K562 (cell line): ENCODE results near the gene BCKDK. TPM values are rescaled to one million over a fixed set of nuclear protein-coding genes. Genes with fewer than 3 reads are reported as not detected.
A peak's percentile ranks its signal among the peaks of the same experiment; 100 is the strongest.

ENCODE experiments used
- ARID1B ChIP-seq: fragments of 450-650 bp; IDR thresholded peaks from 2 replicates; pipeline ENCODE4 v1.6.1; 2016; ENCODE audit warnings: antibody characterized with exemption, mild to moderate bottlenecking, inconsistent platforms
- E2F4 ChIP-seq: sonication (generic); formaldehyde crosslinking; IDR thresholded peaks from 2 replicates; pipeline ENCODE4 v1.8.0; 2022; ENCODE audit warnings: mild to moderate bottlenecking, low read depth, missing genetic modification reagents
- FOXA1 ChIP-seq: fragments of 450-650 bp; IDR thresholded peaks from 2 replicates; pipeline ENCODE4 v1.6.1; 2016; ENCODE audit warnings: mild to moderate bottlenecking, borderline replicate concordance
- KDM1A ChIP-seq, 2 experiments: fragments of 450-650 bp; IDR thresholded peaks; 2 replicates each; pipeline ENCODE4 v1.6.1; 2016; ENCODE audit warnings: mild to moderate bottlenecking in 2 of 2
- TEAD4 ChIP-seq, 2 experiments: sonication (generic) in 1 of 2; formaldehyde crosslinking in 1 of 2; IDR thresholded peaks; 2 replicates each; pipeline versions ENCODE4 v1.6.1 to v1.8.0; 2012 to 2022; ENCODE audit warnings: borderline replicate concordance in 1 of 2, inconsistent platforms in 1 of 2, low read length in 1 of 2, mild to moderate bottlenecking in 1 of 2, missing genetic modification reagents in 1 of 2
- YY1 ChIP-seq, 3 experiments: IDR thresholded peaks; 2 replicates each; pipeline ENCODE4 v1.6.1; 2011; ENCODE audit warnings: low read length in 2 of 3, mild to moderate bottlenecking in 2 of 3, moderate library complexity in 2 of 3, borderline replicate concordance in 1 of 3, control low read depth in 1 of 3, low read depth in 1 of 3; ENCODE audit not compliant: insufficient read depth in 3 of 3, insufficient replicate concordance in 2 of 3, control insufficient read depth in 1 of 3, insufficient read length in 1 of 3; ENCODE audit errors: extremely low read depth in 1 of 3
- ZBTB49 ChIP-seq: sonication (generic); formaldehyde crosslinking; IDR thresholded peaks from 2 replicates; pipeline ENCODE4 v1.8.0; 2022; ENCODE audit warnings: missing genetic modification reagents, mild to moderate bottlenecking, borderline replicate concordance
- ZEB2 ChIP-seq: fragments of 450-650 bp; IDR thresholded peaks from 2 replicates; pipeline ENCODE4 v1.6.1; 2016
- ZFP91 ChIP-seq: sonication (generic); formaldehyde crosslinking; IDR thresholded peaks from 2 replicates; pipeline ENCODE4 v1.8.0; 2022; ENCODE audit warnings: mild to moderate bottlenecking, missing genetic modification reagents
- ZNF175 ChIP-seq: fragments of 200-800 bp; sonication (Bioruptor generic); IDR thresholded peaks from 2 replicates; pipeline ENCODE4 v1.6.1; 2016; ENCODE audit warnings: low read depth, mild to moderate bottlenecking, missing genetic modification characterization, missing compliant biosample characterization
- ZNF197 ChIP-seq: fragments of 200-800 bp; sonication (Bioruptor generic); IDR thresholded peaks from 2 replicates; pipeline ENCODE4 v1.6.1; 2016; ENCODE audit warnings: low read depth, missing genetic modification characterization, missing compliant biosample characterization
- ZNF311 ChIP-seq: fragments of 250-450 bp; sonication (Bioruptor Pico); IDR thresholded peaks from 2 replicates; pipeline ENCODE4 v1.4.0; 2020; ENCODE audit warnings: mild to moderate bottlenecking, moderate library complexity
- ZNF592 ChIP-seq: fragments of 450-650 bp; IDR thresholded peaks from 2 replicates; pipeline ENCODE4 v1.6.1; 2017; ENCODE audit warnings: antibody characterized with exemption, mild to moderate bottlenecking
- ZNF668 ChIP-seq: fragments of 250-450 bp; sonication (Bioruptor Pico); IDR thresholded peaks from 2 replicates; pipeline ENCODE4 v1.8.0; 2022; ENCODE audit warnings: mild to moderate bottlenecking, inconsistent platforms
- polyA plus RNA-seq, 8 experiments: library from polyadenylated mRNA; depleted of rRNA in 4 of 8; stranded (reverse) in 5 of 8; unstranded in 3 of 8; fragments of >200 nt; fragmentation: Nextera tagmentation in 2 of 8; fragmentation: Illumina TruSeq in 1 of 8; extraction: Ambion mirVana in 2 of 8; extraction: Trizol in 1 of 8; gene quantifications; 2 replicates each; pipeline versions ENCODE4 v1.2.1 to v1.2.3, GENCODE V29; 2011 to 2014; ENCODE audit warnings: inconsistent platforms in 1 of 8, missing spikeins in 1 of 8
- total RNA-seq, 7 experiments: library from RNA; depleted of rRNA in 6 of 7; stranded (reverse); fragments of >200 nt in 6 of 7; fragmentation: Illumina TruSeq in 2 of 7; extraction: Trizol in 2 of 7; gene quantifications; 2 replicates each; pipeline versions ENCODE4 v1.2.1 to v1.2.3, GENCODE V29; 2011 to 2021; ENCODE audit warnings: low replicate concordance in 1 of 7

The BCKDK gene
- total and polyA plus RNA-seq, 9 of the 15 experiments (the other 6 are each of a cell fraction or from before 2014, with no cell fraction given): 0.58 to 34.8 (median 13.1) TPM

GRCh38 chr16:31099860-31100638 is 8.1 kb upstream of the BCKDK start (continued):
- TF ChIP-seq ZBTB49 (CRISPR knock-in tag) (no peak), ZNF668 (no peak), ZFP91 (no peak), ZNF175 (no peak), FOXA1 (peak; percentile 83), YY1 (IDR thresholded peaks at IDR 0.05; ENCODE audit: borderline replicate concordance in 1 of 3, control insufficient read depth in 1 of 3, extremely low read depth in 1 of 3, insufficient read depth in 3 of 3, insufficient read length in 1 of 3, insufficient replicate concordance in 2 of 3, low read depth in 1 of 3, low read length in 2 of 3) (peak in 1 of 3 experiments; percentile 78), ZNF592 (peak; percentile 85), KDM1A (IDR thresholded peaks at IDR 0.05) (peak in 1 of 2 experiments; percentile 49; a peak in 1 of 4 replicates), ZEB2 (no peak), TEAD4 (IDR thresholded peaks at IDR 0.05; ENCODE audit: low read length) (no peak), TEAD4 (CRISPR knock-in tag; IDR thresholded peaks at IDR 0.05; ENCODE audit: borderline replicate concordance) (no peak), ZNF311 (no peak), E2F4 (no peak), ZNF197 (CRISPR knock-in tag) (no peak), ARID1B (peak; percentile 60)
